AG04450 (cell line): ENCODE data around the gene SLIT3. TPM values are rescaled to one million over a fixed set of nuclear protein-coding genes. Genes with fewer than 3 reads are reported as not detected.

Experiments
- CTCF ChIA-PET: fragments of 300-600, 350-600 bp; formaldehyde crosslinking; extraction: SDS; loops from one replicate; lab custom pipeline; 2022; ENCODE audit warnings: antibody characterized with exemption, inconsistent platforms; lab: Charles Lee
- POLR2A ChIA-PET: fragments of 350-600 bp; formaldehyde crosslinking; extraction: SDS; loops from one replicate; lab custom pipeline; 2021; ENCODE audit warnings: antibody characterized with exemption, inconsistent platforms; lab: Yijun Ruan, JAX
- DNase-seq: peaks from one replicate; pipeline ENCODE4 v3.0.0-alpha.2; 2011; ENCODE audit warnings: low read depth, low spot score
- H3K27ac ChIP-seq: one replicate; pipeline ENCODE4 v1.5.1; 2012; ENCODE audit warnings: low read depth, low read length, control low read depth
- H3K27me3 ChIP-seq: one replicate; pipeline ENCODE4 v1.6.0; 2012; ENCODE audit warnings: low read length; ENCODE audit not compliant: control insufficient read depth, insufficient read depth
- H3K4me3 ChIP-seq: 2 replicates; pipeline ENCODE4 v1.5.1; 2011; ENCODE audit warnings: mild to moderate bottlenecking, low read depth, low read length, control low read depth
- H3K9me3 ChIP-seq: 2 replicates; pipeline ENCODE4 v1.5.1; 2012; ENCODE audit warnings: low read length; ENCODE audit not compliant: control insufficient read depth, insufficient read depth
- polyA plus RNA-seq: library from polyadenylated mRNA; depleted of rRNA; stranded (reverse); fragments of >200 nt; gene quantifications from 2 replicates; pipeline ENCODE4 v1.2.3, GENCODE V29; 2011
- TF ChIP-seq, protein P1 (sequence below): IDR thresholded peaks from 2 replicates; pipeline ENCODE4 v1.5.1; 2011; ENCODE audit warnings: low read depth, low read length, control low read depth, inconsistent platforms

The SLIT3 gene
- polyA plus RNA-seq, 1 experiment = 0.26 TPM

GRCh38 chr5:168899673-168900072, 401.3 kb downstream of the SLIT3 start:
- H3K4me3 ChIP-seq = no peak overlapping the region
- no peak overlapping the region for H3K27ac ChIP-seq
- POLR2A ChIA-PET = no interaction called here
- no peaks in the 10 kb centered on the region for H3K9me3 ChIP-seq
- CTCF ChIA-PET = no interaction called here
- no peaks in the 10 kb centered on the region for H3K27me3 ChIP-seq
- TF ChIP-seq, protein P1, sequence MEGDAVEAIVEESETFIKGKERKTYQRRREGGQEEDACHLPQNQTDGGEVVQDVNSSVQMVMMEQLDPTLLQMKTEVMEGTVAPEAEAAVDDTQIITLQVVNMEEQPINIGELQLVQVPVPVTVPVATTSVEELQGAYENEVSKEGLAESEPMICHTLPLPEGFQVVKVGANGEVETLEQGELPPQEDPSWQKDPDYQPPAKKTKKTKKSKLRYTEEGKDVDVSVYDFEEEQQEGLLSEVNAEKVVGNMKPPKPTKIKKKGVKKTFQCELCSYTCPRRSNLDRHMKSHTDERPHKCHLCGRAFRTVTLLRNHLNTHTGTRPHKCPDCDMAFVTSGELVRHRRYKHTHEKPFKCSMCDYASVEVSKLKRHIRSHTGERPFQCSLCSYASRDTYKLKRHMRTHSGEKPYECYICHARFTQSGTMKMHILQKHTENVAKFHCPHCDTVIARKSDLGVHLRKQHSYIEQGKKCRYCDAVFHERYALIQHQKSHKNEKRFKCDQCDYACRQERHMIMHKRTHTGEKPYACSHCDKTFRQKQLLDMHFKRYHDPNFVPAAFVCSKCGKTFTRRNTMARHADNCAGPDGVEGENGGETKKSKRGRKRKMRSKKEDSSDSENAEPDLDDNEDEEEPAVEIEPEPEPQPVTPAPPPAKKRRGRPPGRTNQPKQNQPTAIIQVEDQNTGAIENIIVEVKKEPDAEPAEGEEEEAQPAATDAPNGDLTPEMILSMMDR = no peak
- no peak for DNase-seq

DNA sequence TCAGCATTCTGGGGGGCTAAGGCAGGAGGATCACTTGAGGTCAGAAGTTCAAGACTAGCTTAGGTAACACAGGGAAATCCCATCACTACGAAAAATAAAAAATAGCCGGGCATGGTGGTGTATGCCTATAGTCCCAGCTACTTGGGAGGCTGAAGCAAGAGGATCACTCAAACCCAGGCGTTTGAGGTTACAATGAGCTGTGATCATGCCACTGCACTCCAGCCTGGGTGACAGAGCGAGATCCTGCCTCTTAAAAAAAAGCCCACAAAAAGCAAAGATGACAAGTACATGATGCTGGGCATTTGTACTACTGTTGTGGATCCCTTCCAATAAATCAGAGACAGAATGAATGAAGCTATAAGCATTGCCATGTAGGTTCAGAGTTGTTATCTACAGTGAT, 401.7 kb downstream of the SLIT3 start:
- no peak overlapping the region for H3K27ac ChIP-seq
- no peaks in the 10 kb centered on the region for H3K9me3 ChIP-seq
- H3K27me3 ChIP-seq = no peaks in the 10 kb centered on the region
- TF ChIP-seq, protein P1 = no peak
- CTCF ChIA-PET = no interaction called here
- H3K4me3 ChIP-seq = no peak overlapping the region
- no peak for DNase-seq
- POLR2A ChIA-PET = no interaction called here

- Histone ChIP-seq H3K4me3 (no peak overlapping the region), H3K9me3 (no peaks in the 10 kb centered on the region), H3K27ac (no peak overlapping the region), H3K27me3 (no peaks in the 10 kb centered on the region)
- ChIA-PET CTCF (interaction anchor here (0.7 kb wide), 1 partner anchor 1271 kb away, joined by 5 read pairs; no protein-coding TSS in a partner anchor), POLR2A (interaction anchor here (0.6 kb wide), 1 partner anchor 11 kb away, joined by 4 read pairs; no protein-coding TSS in a partner anchor)
- TF ChIP-seq, protein P1 = no peak
- no peak for DNase-seq
Observed at GRCh38 chr5:168898247-168898911, 402.6 kb downstream of the SLIT3 start.

DNA sequence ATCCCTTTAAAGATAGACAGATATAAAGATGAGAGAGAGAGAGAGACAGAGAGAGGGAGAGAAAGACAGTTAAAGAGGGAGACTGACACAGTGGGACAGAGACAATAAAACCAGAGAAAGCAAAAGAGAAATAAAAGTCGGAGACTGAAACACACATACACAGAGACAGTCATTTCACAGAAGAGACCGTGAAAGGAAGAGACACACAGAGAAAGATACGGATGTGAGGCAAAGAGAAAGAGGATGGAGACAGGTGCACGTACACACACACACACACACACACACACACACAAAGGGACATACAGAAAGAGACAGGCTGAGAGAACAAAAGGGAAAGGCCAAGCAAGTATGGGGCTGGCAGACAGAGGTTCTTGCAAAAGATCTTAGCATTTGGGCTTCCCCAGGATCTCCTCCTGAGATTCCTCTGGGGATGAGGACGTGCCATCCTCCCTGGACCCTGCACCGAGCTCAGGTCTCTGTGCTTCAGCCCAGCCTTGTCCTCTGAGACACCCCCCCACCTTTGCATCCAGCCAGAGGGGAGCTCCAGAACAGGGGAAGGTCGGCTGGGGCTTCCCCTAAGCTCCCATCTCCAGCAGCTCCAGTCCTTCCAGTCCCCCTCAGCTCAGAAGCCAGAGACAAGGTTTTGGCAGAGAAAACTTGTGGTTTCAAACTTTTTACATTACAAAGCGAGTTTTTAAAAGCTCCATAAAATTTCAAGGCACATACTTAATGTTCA, 403.4 kb downstream of the SLIT3 start:
- Histone ChIP-seq H3K4me3 (no peak overlapping the region), H3K9me3 (no peaks in the 10 kb centered on the region), H3K27ac (no peak overlapping the region), H3K27me3 (no peaks in the 10 kb centered on the region)
- CTCF ChIA-PET = no interaction called here
- no peak for DNase-seq
- POLR2A ChIA-PET = no interaction called here
- TF ChIP-seq, protein P1 = no peak
